ENCODE data around the gene SYCP2L.
A peak's percentile ranks its signal among the peaks of the same experiment; 100 is the strongest.

The SYCP2L gene

GRCh38 chr6:10886691-10887502, at the start of gene SYCP2L:
TSS of gene SYCP2L (plus strand) at chr6:10887052. CDS start at chr6:10887127, 75 bp downstream.
- no peak within 1 kb of the TSS for H3K4me3 ChIP-seq (ENCODE audit: low read depth, low read length)
- DNase-seq, result no peak
- peaks cover 19% of the 10 kb centered on the region for H3K9me3 ChIP-seq (ENCODE audit: severe bottlenecking)
- TF ChIP-seq, protein P1, sequence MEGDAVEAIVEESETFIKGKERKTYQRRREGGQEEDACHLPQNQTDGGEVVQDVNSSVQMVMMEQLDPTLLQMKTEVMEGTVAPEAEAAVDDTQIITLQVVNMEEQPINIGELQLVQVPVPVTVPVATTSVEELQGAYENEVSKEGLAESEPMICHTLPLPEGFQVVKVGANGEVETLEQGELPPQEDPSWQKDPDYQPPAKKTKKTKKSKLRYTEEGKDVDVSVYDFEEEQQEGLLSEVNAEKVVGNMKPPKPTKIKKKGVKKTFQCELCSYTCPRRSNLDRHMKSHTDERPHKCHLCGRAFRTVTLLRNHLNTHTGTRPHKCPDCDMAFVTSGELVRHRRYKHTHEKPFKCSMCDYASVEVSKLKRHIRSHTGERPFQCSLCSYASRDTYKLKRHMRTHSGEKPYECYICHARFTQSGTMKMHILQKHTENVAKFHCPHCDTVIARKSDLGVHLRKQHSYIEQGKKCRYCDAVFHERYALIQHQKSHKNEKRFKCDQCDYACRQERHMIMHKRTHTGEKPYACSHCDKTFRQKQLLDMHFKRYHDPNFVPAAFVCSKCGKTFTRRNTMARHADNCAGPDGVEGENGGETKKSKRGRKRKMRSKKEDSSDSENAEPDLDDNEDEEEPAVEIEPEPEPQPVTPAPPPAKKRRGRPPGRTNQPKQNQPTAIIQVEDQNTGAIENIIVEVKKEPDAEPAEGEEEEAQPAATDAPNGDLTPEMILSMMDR (IDR thresholded peaks at IDR 0.05; ENCODE audit: low read depth, low read length), result no peak
- no peak within 1 kb of the TSS for H3K27ac ChIP-seq
- H3K36me3 ChIP-seq, result no peaks in the 10 kb centered on the region
- H3K27me3 ChIP-seq (ENCODE audit: insufficient read depth, low read depth, severe bottlenecking), result no peaks in the 10 kb centered on the region

GRCh38 chr6:10837622-10837994, 49.2 kb upstream of the SYCP2L start:
- peaks cover 42% of the 10 kb centered on the region for H3K36me3 ChIP-seq
- TF ChIP-seq, protein P1 (IDR thresholded peaks at IDR 0.05; ENCODE audit: low read depth, low read length), result no peak
- H3K27ac ChIP-seq, result peak overlapping the region; percentile 98
- peak; percentile 56 for DNase-seq
- peaks cover 11% of the 10 kb centered on the region for H3K9me3 ChIP-seq (ENCODE audit: severe bottlenecking)
- H3K4me3 ChIP-seq (ENCODE audit: low read depth, low read length), result peak overlapping the region; percentile 89
- no peaks in the 10 kb centered on the region for H3K27me3 ChIP-seq (ENCODE audit: insufficient read depth, low read depth, severe bottlenecking)

- peak; percentile 99 for DNase-seq
- TF ChIP-seq, protein P1 (IDR thresholded peaks at IDR 0.05; ENCODE audit: low read depth, low read length), result no peak
- Histone ChIP-seq H3K27ac (peak within 1 kb of the TSS; percentile 98), H3K4me3 (ENCODE audit: low read depth, low read length) (peak within 1 kb of the TSS; percentile 89), H3K27me3 (ENCODE audit: insufficient read depth, low read depth, severe bottlenecking) (no peaks in the 10 kb centered on the region), H3K9me3 (ENCODE audit: severe bottlenecking) (peaks cover 11% of the 10 kb centered on the region), H3K36me3 (peaks cover 36% of the 10 kb centered on the region)
Observed at GRCh38 chr6:10837995-10838793, 48.7 kb upstream of the SYCP2L start, which contains the start of gene MAK. TSS of gene MAK (minus strand) at chr6:10838539. CDS start at chr6:10830648, 7,891 bp downstream.

GRCh38 chr6:10838794-10839333, 48.0 kb upstream of the SYCP2L start:
- TF ChIP-seq, protein P1 (IDR thresholded peaks at IDR 0.05; ENCODE audit: low read depth, low read length), result no peak
- H3K27ac ChIP-seq, result peak overlapping the region; percentile 98
- H3K27me3 ChIP-seq (ENCODE audit: insufficient read depth, low read depth, severe bottlenecking), result no peaks in the 10 kb centered on the region
- peaks cover 15% of the 10 kb centered on the region for H3K9me3 ChIP-seq (ENCODE audit: severe bottlenecking)
- no peak for DNase-seq
- H3K4me3 ChIP-seq (ENCODE audit: low read depth, low read length), result peak overlapping the region; percentile 89
- H3K36me3 ChIP-seq, result peaks cover 29% of the 10 kb centered on the region

DNA sequence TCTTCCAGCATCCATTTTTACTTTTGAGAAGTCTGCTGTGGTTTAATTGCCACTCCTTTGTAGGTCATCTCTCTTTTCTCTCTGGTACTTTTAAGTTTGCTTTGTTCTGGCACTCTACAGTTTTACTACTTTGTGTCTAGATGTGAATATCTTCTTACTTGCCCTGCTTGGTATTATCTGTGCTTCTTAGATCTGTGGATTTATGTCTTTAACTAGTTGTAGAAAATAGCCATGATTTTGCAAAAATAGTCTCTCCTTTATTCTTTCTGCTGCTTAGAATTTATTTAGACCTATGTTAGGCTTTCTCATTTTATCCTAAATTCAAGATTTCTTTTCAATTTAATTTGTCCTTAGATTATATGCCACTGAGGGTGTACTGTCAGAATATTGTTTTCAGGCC, 43.3 kb upstream of the SYCP2L start:
- no peak overlapping the region for H3K4me3 ChIP-seq (ENCODE audit: low read depth, low read length)
- no peaks in the 10 kb centered on the region for H3K27me3 ChIP-seq (ENCODE audit: insufficient read depth, low read depth, severe bottlenecking)
- TF ChIP-seq, protein P1 (IDR thresholded peaks at IDR 0.05; ENCODE audit: low read depth, low read length), result no peak

More for the DNA sequence above, 43.3 kb upstream of the SYCP2L start:
- no peaks in the 10 kb centered on the region for H3K36me3 ChIP-seq
- H3K9me3 ChIP-seq (ENCODE audit: severe bottlenecking), result peaks cover 4% of the 10 kb centered on the region
- DNase-seq, result no peak
- no peak overlapping the region for H3K27ac ChIP-seq

All from WERI-Rb-1 (cell line).